ENCODE results near the gene SLMAP. TPM values are rescaled to one million over a fixed set of nuclear protein-coding genes. Genes with fewer than 3 reads are reported as not detected.
A peak's percentile ranks its signal among the peaks of the same experiment; 100 is the strongest.

The SLMAP gene, protein sequence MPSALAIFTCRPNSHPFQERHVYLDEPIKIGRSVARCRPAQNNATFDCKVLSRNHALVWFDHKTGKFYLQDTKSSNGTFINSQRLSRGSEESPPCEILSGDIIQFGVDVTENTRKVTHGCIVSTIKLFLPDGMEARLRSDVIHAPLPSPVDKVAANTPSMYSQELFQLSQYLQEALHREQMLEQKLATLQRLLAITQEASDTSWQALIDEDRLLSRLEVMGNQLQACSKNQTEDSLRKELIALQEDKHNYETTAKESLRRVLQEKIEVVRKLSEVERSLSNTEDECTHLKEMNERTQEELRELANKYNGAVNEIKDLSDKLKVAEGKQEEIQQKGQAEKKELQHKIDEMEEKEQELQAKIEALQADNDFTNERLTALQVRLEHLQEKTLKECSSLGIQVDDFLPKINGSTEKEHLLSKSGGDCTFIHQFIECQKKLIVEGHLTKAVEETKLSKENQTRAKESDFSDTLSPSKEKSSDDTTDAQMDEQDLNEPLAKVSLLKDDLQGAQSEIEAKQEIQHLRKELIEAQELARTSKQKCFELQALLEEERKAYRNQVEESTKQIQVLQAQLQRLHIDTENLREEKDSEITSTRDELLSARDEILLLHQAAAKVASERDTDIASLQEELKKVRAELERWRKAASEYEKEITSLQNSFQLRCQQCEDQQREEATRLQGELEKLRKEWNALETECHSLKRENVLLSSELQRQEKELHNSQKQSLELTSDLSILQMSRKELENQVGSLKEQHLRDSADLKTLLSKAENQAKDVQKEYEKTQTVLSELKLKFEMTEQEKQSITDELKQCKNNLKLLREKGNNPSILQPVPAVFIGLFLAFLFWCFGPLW
- total RNA-seq (2014; rRNA removed; shearing (Covaris generic); ENCODE audit: low replicate concordance): 25.7 and 28.2 TPM in 2 replicates

GRCh38 chr3:57755741-57756527 is at the start of gene SLMAP:
Gene SLMAP, plus strand, starts transcription at chr3:57756309. Its CDS starts 1,343 bp downstream, at chr3:57757652.
- peak; percentile 92 for DNase-seq
- Histone ChIP-seq H3K9me3 (no peaks in the 10 kb centered on the region), H3K27me3 (no peaks in the 10 kb centered on the region), H3K4me3 (peak within 1 kb of the TSS; percentile 72), H3K36me3 (peaks cover 12% of the 10 kb centered on the region)

DNA sequence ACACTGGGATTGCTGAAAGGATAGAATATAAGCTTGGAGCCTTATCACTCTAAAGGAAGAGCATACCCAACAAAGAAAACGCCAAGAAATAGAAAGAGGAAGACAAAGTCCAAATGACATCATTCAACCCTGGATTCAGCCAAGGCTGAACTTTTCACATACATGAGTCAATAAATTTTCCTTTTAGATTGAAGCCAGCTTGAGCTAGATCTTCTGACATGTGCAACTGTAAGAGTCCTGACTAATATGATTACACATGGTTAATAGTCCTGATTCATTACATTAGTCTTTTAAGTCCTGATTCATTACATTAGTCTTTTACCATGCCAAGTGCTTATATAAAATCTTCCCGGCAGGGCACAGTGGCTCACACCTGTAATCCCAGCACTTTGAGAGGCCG is 49.6 kb upstream of the SLMAP start:
- DNase-seq: peak; percentile 19
- no peak overlapping the region for H3K4me3 ChIP-seq
- no peaks in the 10 kb centered on the region for H3K27me3 ChIP-seq
- H3K9me3 ChIP-seq: no peaks in the 10 kb centered on the region; the same call in 1 of the 2 replicates
- no peaks in the 10 kb centered on the region for H3K36me3 ChIP-seq

GRCh38 chr3:57709031-57709430 is 47.1 kb upstream of the SLMAP start:
- H3K27me3 ChIP-seq: no peaks in the 10 kb centered on the region
- no peaks in the 10 kb centered on the region for H3K36me3 ChIP-seq
- DNase-seq: no peak
- H3K4me3 ChIP-seq: no peak overlapping the region
- no peaks in the 10 kb centered on the region; the same call in 1 of the 2 replicates for H3K9me3 ChIP-seq

GRCh38 chr3:57709559-57709958 is 46.5 kb upstream of the SLMAP start:
- Histone ChIP-seq H3K9me3 (no peaks in the 10 kb centered on the region; the same call in 1 of the 2 replicates), H3K27me3 (no peaks in the 10 kb centered on the region)
- DNase-seq: peak; percentile 55

GRCh38 chr3:57715686-57716085 is 40.4 kb upstream of the SLMAP start:
- no peaks in the 10 kb centered on the region for H3K36me3 ChIP-seq
- H3K27me3 ChIP-seq: no peaks in the 10 kb centered on the region
- no peak for DNase-seq
- H3K4me3 ChIP-seq: no peak overlapping the region
- H3K9me3 ChIP-seq: no peaks in the 10 kb centered on the region; the same call in 1 of the 2 replicates

More at GRCh38 chr3:57709559-57709958, 46.5 kb upstream of the SLMAP start:
- Histone ChIP-seq H3K36me3 (no peaks in the 10 kb centered on the region), H3K4me3 (no peak overlapping the region)

GRCh38 chr3:57717205-57717868 is 38.8 kb upstream of the SLMAP start:
- no peaks in the 10 kb centered on the region for H3K27me3 ChIP-seq
- H3K36me3 ChIP-seq: no peaks in the 10 kb centered on the region
- H3K4me3 ChIP-seq: no peak overlapping the region
- no peak for DNase-seq
- no peaks in the 10 kb centered on the region for H3K9me3 ChIP-seq

DNA sequence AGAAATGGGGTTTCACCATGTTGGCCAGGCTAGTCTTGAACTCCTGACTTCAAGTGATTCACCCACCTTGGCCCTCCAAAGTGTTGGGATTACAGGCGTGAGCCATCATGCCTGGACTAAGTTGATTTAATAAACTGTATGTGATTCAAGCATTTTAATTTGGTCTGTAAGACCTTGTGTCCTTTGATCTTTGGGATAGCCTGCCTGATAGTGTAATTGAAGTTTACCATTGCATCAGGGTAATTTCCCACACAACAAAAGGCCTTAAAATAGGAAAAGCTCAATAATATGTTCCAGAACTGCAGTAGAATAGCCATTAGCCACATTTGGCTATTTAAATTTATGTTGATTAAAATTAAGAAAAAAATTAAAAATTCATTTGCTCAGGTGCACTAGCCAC is 38.0 kb upstream of the SLMAP start:
- no peak for DNase-seq
- no peak overlapping the region for H3K4me3 ChIP-seq
- no peaks in the 10 kb centered on the region for H3K36me3 ChIP-seq
- no peaks in the 10 kb centered on the region for H3K9me3 ChIP-seq
- no peaks in the 10 kb centered on the region for H3K27me3 ChIP-seq

DNA sequence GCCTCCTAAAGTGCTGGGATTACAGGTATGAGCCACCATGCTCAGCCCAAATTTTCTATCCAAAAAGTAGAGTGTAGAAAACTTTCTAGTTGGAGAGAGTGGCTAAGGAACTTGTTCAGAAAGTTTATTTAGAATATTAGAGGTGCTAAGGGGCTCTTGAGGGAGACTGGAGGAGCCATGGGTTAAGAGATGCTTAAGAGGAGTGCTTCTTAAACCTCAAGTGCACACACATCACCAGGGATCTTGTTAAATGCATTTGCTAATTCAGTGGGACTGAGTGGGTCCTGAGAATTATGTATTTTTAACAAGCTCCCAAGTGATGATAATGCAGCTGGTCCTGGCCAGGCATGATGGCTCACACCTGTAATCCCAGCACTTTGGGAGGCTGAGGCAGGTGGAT is 29.7 kb upstream of the SLMAP start:
- H3K9me3 ChIP-seq: no peaks in the 10 kb centered on the region
- no peak overlapping the region for H3K4me3 ChIP-seq
- H3K27me3 ChIP-seq: no peaks in the 10 kb centered on the region
- no peak for DNase-seq
- H3K36me3 ChIP-seq: no peaks in the 10 kb centered on the region

- Histone ChIP-seq H3K36me3 (no peaks in the 10 kb centered on the region), H3K27me3 (no peaks in the 10 kb centered on the region), H3K9me3 (no peaks in the 10 kb centered on the region), H3K4me3 (no peak overlapping the region)
- no peak for DNase-seq
Measured at GRCh38 chr3:57727106-57727505, 29.0 kb upstream of the SLMAP start.

- H3K27me3 ChIP-seq: no peaks in the 10 kb centered on the region
- no peak for DNase-seq
- H3K36me3 ChIP-seq: no peaks in the 10 kb centered on the region
- H3K9me3 ChIP-seq: no peaks in the 10 kb centered on the region
- H3K4me3 ChIP-seq: no peak overlapping the region
Measured at GRCh38 chr3:57729334-57730045, 26.6 kb upstream of the SLMAP start.

DNA sequence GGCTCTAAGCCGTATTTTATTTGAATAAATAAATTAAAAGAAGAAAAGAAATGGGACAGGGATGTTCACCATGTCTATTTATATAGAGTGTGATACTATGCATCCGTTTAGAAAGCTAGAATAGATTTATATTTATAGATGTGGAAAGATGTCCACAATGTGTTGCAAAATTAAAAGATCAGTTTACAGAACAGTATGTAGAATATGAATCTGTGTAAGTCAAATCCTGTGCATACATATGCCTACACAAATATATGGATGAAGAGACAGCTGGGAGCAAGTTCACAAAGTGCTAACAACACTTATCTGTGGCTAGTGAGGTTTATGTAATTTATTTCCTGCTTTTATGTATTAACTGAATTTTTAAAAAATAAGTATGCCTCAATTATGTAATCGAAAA is 25.4 kb upstream of the SLMAP start:
- H3K9me3 ChIP-seq: no peaks in the 10 kb centered on the region
- H3K4me3 ChIP-seq: no peak overlapping the region
- H3K36me3 ChIP-seq: no peaks in the 10 kb centered on the region
- no peaks in the 10 kb centered on the region for H3K27me3 ChIP-seq
- DNase-seq: no peak

DNA sequence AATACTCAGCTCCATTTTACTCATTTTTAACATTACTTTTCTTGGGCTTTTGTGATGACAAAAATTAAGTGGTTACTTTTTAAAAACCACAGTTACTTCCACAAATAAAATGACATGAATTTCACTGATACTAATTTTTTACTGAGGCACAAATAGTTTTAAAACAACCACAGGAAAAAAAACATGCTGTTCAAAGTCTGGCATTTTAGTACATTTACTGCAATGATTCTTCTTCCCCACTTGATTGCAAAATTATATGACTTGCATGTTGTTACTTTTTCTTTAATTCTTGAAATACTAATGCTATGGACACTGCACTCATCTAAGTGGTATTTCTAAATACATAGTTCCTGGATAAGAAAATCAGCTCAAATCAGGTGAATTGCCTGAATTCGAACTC is 24.8 kb upstream of the SLMAP start:
- Histone ChIP-seq H3K4me3 (no peak overlapping the region), H3K27me3 (no peaks in the 10 kb centered on the region), H3K9me3 (no peaks in the 10 kb centered on the region), H3K36me3 (no peaks in the 10 kb centered on the region)
- no peak for DNase-seq

- Histone ChIP-seq H3K27me3 (no peaks in the 10 kb centered on the region), H3K9me3 (no peaks in the 10 kb centered on the region), H3K4me3 (no peak overlapping the region), H3K36me3 (no peaks in the 10 kb centered on the region)
- DNase-seq: no peak
Measured at GRCh38 chr3:57733790-57734189, 22.3 kb upstream of the SLMAP start.

DNA sequence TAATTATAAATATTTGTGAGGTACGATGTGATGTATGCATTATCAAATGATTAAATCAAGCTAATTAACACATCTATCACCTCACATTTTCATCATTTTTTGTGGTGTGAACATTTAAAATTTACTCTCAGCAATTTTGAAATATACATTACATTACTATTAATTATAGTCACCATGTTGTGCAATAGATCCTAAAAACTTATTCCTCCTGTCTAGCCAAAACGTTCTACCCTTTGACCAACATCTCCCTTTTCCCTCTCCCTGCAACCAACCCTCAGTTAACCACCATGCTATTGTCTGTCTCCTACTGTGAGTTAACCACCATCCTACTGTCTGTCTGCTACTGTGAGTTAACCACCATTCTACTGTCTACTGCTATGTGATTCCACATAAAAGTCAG is 20.7 kb upstream of the SLMAP start:
- no peaks in the 10 kb centered on the region for H3K36me3 ChIP-seq
- no peaks in the 10 kb centered on the region for H3K27me3 ChIP-seq
- DNase-seq: no peak
- H3K4me3 ChIP-seq: no peak overlapping the region
- no peaks in the 10 kb centered on the region for H3K9me3 ChIP-seq

- Histone ChIP-seq H3K9me3 (no peaks in the 10 kb centered on the region), H3K27me3 (no peaks in the 10 kb centered on the region), H3K4me3 (no peak overlapping the region), H3K36me3 (no peaks in the 10 kb centered on the region)
- DNase-seq: no peak
Measured at GRCh38 chr3:57737840-57738239, 18.3 kb upstream of the SLMAP start.

GRCh38 chr3:57738391-57738790 is 17.7 kb upstream of the SLMAP start:
- Histone ChIP-seq H3K9me3 (no peaks in the 10 kb centered on the region), H3K4me3 (no peak overlapping the region), H3K27me3 (no peaks in the 10 kb centered on the region), H3K36me3 (no peaks in the 10 kb centered on the region)
- no peak for DNase-seq
